K562 (cell line): ENCODE results near the gene ZBTB16. TPM values are rescaled to one million over a fixed set of nuclear protein-coding genes. Genes with fewer than 3 reads are reported as not detected.

Experiments
- ATAC-seq: fragments of 200-7000 bp; cut with Tn5 transposase; 3 replicates; pipeline ENCODE4 v1.9.1; 2020; ENCODE audit warnings: moderate library complexity
- BruUV-seq: library from RNA; stranded (reverse); fragments of 400-500 nt; replicated peaks from 2 replicates; lab custom pipeline; 2021; lab: Mats Ljungman, UMichigan
- CTCF ChIA-PET: fragments of 300-600 bp; formaldehyde crosslinking; extraction: SDS; loops from one replicate; lab custom pipeline; 2021; ENCODE audit warnings: low intra/inter-chr PET ratio; lab: Yijun Ruan, JAX
- POLR2A ChIA-PET: fragments of 300-600, 350-650 bp; sonication (Branson Sonifier 250); formaldehyde crosslinking; extraction: SDS; loops from one replicate; lab custom pipeline; 2021; ENCODE audit warnings: antibody characterized with exemption, inconsistent platforms; lab: Yijun Ruan, JAX
- DNase-seq, 4 experiments: peaks; one replicate each; pipeline versions ENCODE4 v3.0.0 to v3.0.0-alpha.2; 2011 to 2018; ENCODE audit warnings: low spot score in 3 of 4, mixed read lengths in 3 of 4; ENCODE audit errors: extremely low read depth in 1 of 4
- FAIRE-seq: peaks from 2 replicates; lab custom pipeline; 2011; peaks lifted over from hg19 to GRCh38; lab: Jason Lieb, UNC
- H2AFZ ChIP-seq: 2 replicates; pipeline ENCODE4 v1.6.0; 2011; ENCODE audit warnings: low read depth, low read length, control low read depth, inconsistent platforms
- H3K27ac ChIP-seq: fragments of 200-600 bp; 3 replicates; pipeline ENCODE4 v1.8.0; 2011; ENCODE audit warnings: low read depth, mild to moderate bottlenecking, control low read depth, inconsistent platforms, low read length, moderate library complexity, mixed read lengths; ENCODE audit errors: extremely low read depth
- H3K27me3 ChIP-seq, 2 experiments: fragments of 300-600 bp in 1 of 2; 2 replicates in 1 of 2; 3 replicates in 1 of 2; pipeline versions ENCODE4 v1.6.0 to v1.8.0; 2011; ENCODE audit warnings: inconsistent platforms in 2 of 2, low read length in 2 of 2, mild to moderate bottlenecking in 1 of 2, mixed read lengths in 1 of 2, moderate library complexity in 1 of 2; ENCODE audit not compliant: control insufficient read depth in 2 of 2, insufficient read depth in 2 of 2
- H3K36me3 ChIP-seq: fragments of 300-600 bp; 3 replicates; pipeline ENCODE4 v1.8.0; 2011; ENCODE audit warnings: mild to moderate bottlenecking, low read length, inconsistent platforms; ENCODE audit not compliant: control insufficient read depth, insufficient read depth
- H3K4me1 ChIP-seq, 2 experiments: fragments of 200-600 bp in 1 of 2; replicated peaks in 1 of 2; 2 replicates in 1 of 2; 3 replicates in 1 of 2; pipeline versions ENCODE4 v1.5.1 to v1.8.0; 2011; ENCODE audit warnings: inconsistent platforms in 2 of 2, low read length in 2 of 2, mild to moderate bottlenecking in 1 of 2, mixed read lengths in 1 of 2, moderate library complexity in 1 of 2; ENCODE audit not compliant: control insufficient read depth in 2 of 2, insufficient read depth in 2 of 2
- H3K4me2 ChIP-seq: 2 replicates; pipeline ENCODE4 v1.6.1; 2011; ENCODE audit warnings: low read length, control low read depth, inconsistent platforms, mixed read lengths; ENCODE audit not compliant: insufficient read depth
- H3K4me3 ChIP-seq: fragments of 200-600 bp; sonication (generic), shearing (Covaris generic); 2 replicates; pipeline ENCODE4 v1.5.1; 2016; ENCODE audit warnings: control low read depth, inconsistent platforms
- H3K79me2 ChIP-seq: fragments of 200-600 bp; 3 replicates; pipeline ENCODE4 v1.8.0; 2011; ENCODE audit warnings: low read length, inconsistent platforms; ENCODE audit not compliant: control insufficient read depth, insufficient read depth
- H3K9ac ChIP-seq, 2 experiments: 2 replicates each; pipeline versions ENCODE4 v1.6.0 to v1.6.1; 2011; ENCODE audit warnings: low read depth in 2 of 2, low read length in 2 of 2, control low read depth in 1 of 2, inconsistent platforms in 1 of 2, mild to moderate bottlenecking in 1 of 2, mixed read lengths in 1 of 2; ENCODE audit not compliant: insufficient read depth in 1 of 2
- H3K9me1 ChIP-seq: one replicate; pipeline ENCODE4 v1.6.0; 2011; ENCODE audit warnings: inconsistent platforms, mild to moderate bottlenecking, low read length, moderate library complexity; ENCODE audit not compliant: control insufficient read depth, insufficient read depth
- H3K9me3 ChIP-seq: replicated peaks from 2 replicates; pipeline ENCODE4 v1.5.1; 2011; ENCODE audit warnings: low read depth, low read length, inconsistent platforms; ENCODE audit not compliant: control insufficient read depth, insufficient read depth
- H4K20me1 ChIP-seq: replicated peaks from 2 replicates; pipeline ENCODE4 v1.6.1; 2011; ENCODE audit warnings: low read length, inconsistent platforms, mixed read lengths; ENCODE audit not compliant: control insufficient read depth, insufficient read depth
- POLR3G ChIP-seq: IDR thresholded peaks from 2 replicates; pipeline ENCODE4 v1.6.1; 2011; ENCODE audit not compliant: insufficient read length, insufficient replicate concordance; ENCODE audit errors: extremely low read depth
- USF1 ChIP-seq: sonication (generic); formaldehyde crosslinking; IDR thresholded peaks from 2 replicates; pipeline ENCODE4 v1.9.0; 2022; ENCODE audit warnings: mild to moderate bottlenecking, missing genetic modification reagents
- WGBS: fragments of 100-300 bp; shearing (Covaris generic); methylation state at CpG from one replicate; pipeline ENCODE4 v1.1.6; 2016; ENCODE audit warnings: low coverage, mixed read lengths; ENCODE audit not compliant: insufficient coverage; ENCODE audit errors: missing lambda C conversion rate; 5-methylcytosine and 5-hydroxymethylcytosine counted together
- in situ Hi-C: fragments of 300-500 bp; cut with MboI; formaldehyde crosslinking; loops from 4 replicates; pipeline ENCODE4 v1.15.0; 2018; ENCODE audit warnings: inconsistent platforms, mixed read lengths
- intact Hi-C: fragments of 100-400 bp; cut with micrococcal nuclease; formaldehyde crosslinking; loops from 2 replicates; pipeline ENCODE4 v1.14.2; 2022
- polyA plus RNA-seq, 8 experiments: library from polyadenylated mRNA; depleted of rRNA in 4 of 8; stranded (reverse) in 5 of 8; unstranded in 3 of 8; fragments of >200 nt; fragmentation: Nextera tagmentation in 2 of 8; fragmentation: Illumina TruSeq in 1 of 8; extraction: Ambion mirVana in 2 of 8; extraction: Trizol in 1 of 8; gene quantifications; 2 replicates each; pipeline versions ENCODE4 v1.2.1 to v1.2.3, GENCODE V29; 2011 to 2014; ENCODE audit warnings: inconsistent platforms in 1 of 8, missing spikeins in 1 of 8
- total RNA-seq, 7 experiments: library from RNA; depleted of rRNA in 6 of 7; stranded (reverse); fragments of >200 nt in 6 of 7; fragmentation: Illumina TruSeq in 2 of 7; extraction: Trizol in 2 of 7; gene quantifications; 2 replicates each; pipeline versions ENCODE4 v1.2.1 to v1.2.3, GENCODE V29; 2011 to 2021; ENCODE audit warnings: low replicate concordance in 1 of 7
- TF ChIP-seq, protein P1 (sequence below): sonication (generic); formaldehyde crosslinking; IDR thresholded peaks from 2 replicates; pipeline ENCODE4 v1.8.0; 2022; ENCODE audit warnings: missing genetic modification reagents, mild to moderate bottlenecking, moderate library complexity, borderline replicate concordance

Gene ZBTB16
- total and polyA plus RNA-seq, 9 of the 15 experiments (the other 6 are each of a cell fraction or from before 2014, with no cell fraction given): 0.06 to 0.40 (median 0.24) TPM; not detected in 4

DNA sequence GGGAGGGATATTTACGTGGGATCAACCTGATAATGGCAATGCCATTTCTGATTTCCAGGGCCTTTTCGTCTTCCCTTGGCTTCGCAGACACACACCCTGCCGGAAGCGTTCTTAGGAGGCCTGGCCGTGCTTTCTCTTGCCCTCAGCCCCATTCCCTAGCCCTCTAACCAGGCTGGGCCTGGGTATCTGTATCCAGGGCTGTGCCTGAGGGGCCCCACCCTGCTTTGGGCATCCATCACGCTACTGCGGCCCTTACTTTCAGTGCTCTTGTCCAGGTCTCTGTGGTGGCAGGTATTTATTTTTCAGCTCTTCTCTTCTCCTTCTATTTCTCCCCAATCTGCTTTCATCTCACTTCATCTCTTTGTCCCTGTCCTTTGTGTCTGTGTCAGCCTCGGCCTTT is 105.0 kb downstream of the ZBTB16 start:
- DNase-seq (no peak), ATAC-seq (no peak), FAIRE-seq (no peak)
- in situ Hi-C loops (no loop called here), intact Hi-C loops (no loop called here)
- H3K9me3 ChIP-seq: no peaks in the 10 kb centered on the region
- POLR2A ChIA-PET: no interaction called here
- peaks cover 0 to 21% of the 10 kb centered on the region in 2 experiments; a peak in 3 of 5 replicates for H3K27me3 ChIP-seq
- no TSS peak for BruUV-seq
- H3K4me3 ChIP-seq: no peak overlapping the region
- CTCF ChIA-PET: no interaction called here
- H3K9me1 ChIP-seq: no peaks in the 10 kb centered on the region
- no peaks in the 10 kb centered on the region; the same call in 2 of the 3 replicates for H3K36me3 ChIP-seq
- TF ChIP-seq USF1: no peak
- TF ChIP-seq POLR3G: no peak
- TF ChIP-seq, protein P1, sequence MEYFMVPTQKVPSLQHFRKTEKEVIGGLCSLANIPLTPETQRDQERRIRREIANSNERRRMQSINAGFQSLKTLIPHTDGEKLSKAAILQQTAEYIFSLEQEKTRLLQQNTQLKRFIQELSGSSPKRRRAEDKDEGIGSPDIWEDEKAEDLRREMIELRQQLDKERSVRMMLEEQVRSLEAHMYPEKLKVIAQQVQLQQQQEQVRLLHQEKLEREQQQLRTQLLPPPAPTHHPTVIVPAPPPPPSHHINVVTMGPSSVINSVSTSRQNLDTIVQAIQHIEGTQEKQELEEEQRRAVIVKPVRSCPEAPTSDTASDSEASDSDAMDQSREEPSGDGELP: no peak
- H3K27ac ChIP-seq: no peak overlapping the region
- H3K79me2 ChIP-seq: no peaks in the 10 kb centered on the region
- H3K9ac ChIP-seq: no peak overlapping the region
- no peak overlapping the region for H2AFZ ChIP-seq
- H4K20me1 ChIP-seq: no peaks in the 10 kb centered on the region
- no peak overlapping the region for H3K4me2 ChIP-seq
- H3K4me1 ChIP-seq: peaks cover 3 to 17% of the 10 kb centered on the region in 2 experiments; a peak in 3 of 5 replicates
- 43% methylated on average over 9 of the region's 9 CpGs for WGBS
